ENCODE results near the gene MPC2.

GRCh38 chr1:167915569-167915968 lies 21.3 kb downstream of the MPC2 start:
- TF ChIP-seq REST (IDR thresholded peaks at IDR 0.05; ENCODE audit: insufficient replicate concordance, low read depth) (no peak), CTCF (IDR thresholded peaks at IDR 0.05; ENCODE audit: insufficient read depth, low read length) (no peak), POLR2AphosphoS5 (IDR thresholded peaks at IDR 0.05; ENCODE audit: low read depth) (no peak), GABPA (IDR thresholded peaks at IDR 0.05; ENCODE audit: low read depth) (no peak), SPI1 (IDR thresholded peaks at IDR 0.05; ENCODE audit: borderline replicate concordance, low read depth) (no peak)
